Stimulated activated effector memory CD8-positive, alpha-beta T cell treated with anti-CD3 and anti-CD28 coated beads, Interleukin-12 subunit alpha, Interleukin-12 subunit beta, amount 100 ng/mL, for 72 hours (primary cell): Measurements from ENCODE around the gene KDM7A.
"Not testable (repeated sequence)": the region's sequence is repeated elsewhere in the genome, so short reads cannot be mapped to it uniquely, and the experiment has no call there.

Experiments used
- ATAC-seq: fragments of 150-1000 bp; cut with Tn5 transposase; 2 replicates; pipeline ENCODE4 v1.10.0; 2021
- DNase-seq, 2 donors: peaks; one replicate each; pipeline ENCODE4 v3.0.0; 2021 to 2022; ENCODE audit warnings: low spot score in 2 of 2
- H3K27ac Mint-ChIP-seq: one replicate; pipeline ENCODE4 v1.8.0; 2022; ENCODE audit warnings: mild to moderate bottlenecking, mixed read lengths
- H3K36me3 Mint-ChIP-seq: one replicate; pipeline ENCODE4 v1.8.0; 2022; ENCODE audit warnings: mild to moderate bottlenecking, mixed read lengths
- H3K4me1 Mint-ChIP-seq: one replicate; pipeline ENCODE4 v1.8.0; 2022; ENCODE audit warnings: mixed read lengths
- H3K4me3 Mint-ChIP-seq: one replicate; pipeline ENCODE4 v1.8.0; 2022; ENCODE audit warnings: mild to moderate bottlenecking, mixed read lengths
- H3K9me3 Mint-ChIP-seq: one replicate; pipeline ENCODE4 v1.8.0; 2022; ENCODE audit warnings: mixed read lengths

The KDM7A gene

GRCh38 chr7:140153666-140154161, 23.1 kb downstream of the KDM7A start:
- Mint-ChIP-seq H3K9me3 (no peaks in the 10 kb centered on the region), H3K27ac (no peak overlapping the region), H3K36me3 (peaks cover 25% of the 10 kb centered on the region), H3K4me3 (no peak overlapping the region), H3K4me1 (peaks cover 47% of the 10 kb centered on the region)
- DNase-seq: no peak
- ATAC-seq: no peak

GRCh38 chr7:140146574-140146973, 30.2 kb downstream of the KDM7A start:
- no peak overlapping the region for H3K4me3 Mint-ChIP-seq
- peaks cover 52% of the 10 kb centered on the region for H3K4me1 Mint-ChIP-seq
- no peak for DNase-seq
- peaks cover 11% of the 10 kb centered on the region for H3K36me3 Mint-ChIP-seq
- peaks cover 7% of the 10 kb centered on the region for H3K9me3 Mint-ChIP-seq
- no peak overlapping the region for H3K27ac Mint-ChIP-seq
- no peak for ATAC-seq

- Mint-ChIP-seq H3K27ac (no peak overlapping the region), H3K4me1 (peaks cover 52% of the 10 kb centered on the region), H3K36me3 (peaks cover 11% of the 10 kb centered on the region), H3K4me3 (no peak overlapping the region), H3K9me3 (peaks cover 7% of the 10 kb centered on the region)
- ATAC-seq (no peak), DNase-seq (no peak)
These were observed 31.1 kb downstream of the KDM7A start for GRCh38 chr7:140145709-140146108.

GRCh38 chr7:140144821-140145220, 32.0 kb downstream of the KDM7A start:
- no peak for DNase-seq
- Mint-ChIP-seq H3K27ac (no peak overlapping the region), H3K4me1 (peaks cover 44% of the 10 kb centered on the region), H3K4me3 (no peak overlapping the region), H3K36me3 (peaks cover 11% of the 10 kb centered on the region), H3K9me3 (peaks cover 7% of the 10 kb centered on the region)
- no peak for ATAC-seq

- H3K27ac Mint-ChIP-seq: no peak overlapping the region
- H3K9me3 Mint-ChIP-seq: peaks cover 7% of the 10 kb centered on the region
- H3K36me3 Mint-ChIP-seq: peaks cover 11% of the 10 kb centered on the region
- H3K4me3 Mint-ChIP-seq: no peak overlapping the region
- ATAC-seq (no peak), DNase-seq (no peak)
- peaks cover 44% of the 10 kb centered on the region for H3K4me1 Mint-ChIP-seq
These were observed 32.8 kb downstream of the KDM7A start for GRCh38 chr7:140143997-140144396.

- Mint-ChIP-seq H3K27ac (no peak overlapping the region), H3K9me3 (peaks cover 7% of the 10 kb centered on the region), H3K4me1 (peaks cover 39% of the 10 kb centered on the region), H3K36me3 (peaks cover 24% of the 10 kb centered on the region), H3K4me3 (no peak overlapping the region)
- DNase-seq: no peak
- ATAC-seq: no peak
These were observed 34.8 kb downstream of the KDM7A start for GRCh38 chr7:140142031-140142430.

- Mint-ChIP-seq H3K4me1 (peaks cover 31% of the 10 kb centered on the region), H3K4me3 (no peak overlapping the region), H3K27ac (no peak overlapping the region), H3K9me3 (peaks cover 7% of the 10 kb centered on the region), H3K36me3 (peaks cover 30% of the 10 kb centered on the region)
- DNase-seq (no peak), ATAC-seq (no peak)
These were observed 35.5 kb downstream of the KDM7A start for GRCh38 chr7:140141256-140141655.

- no peak overlapping the region for H3K4me3 Mint-ChIP-seq
- no peak for ATAC-seq
- H3K27ac Mint-ChIP-seq: no peak overlapping the region
- peaks cover 12% of the 10 kb centered on the region for H3K4me1 Mint-ChIP-seq
- no peaks in the 10 kb centered on the region for H3K9me3 Mint-ChIP-seq
- no peak for DNase-seq
- peaks cover 66% of the 10 kb centered on the region for H3K36me3 Mint-ChIP-seq
These were observed 39.7 kb downstream of the KDM7A start for GRCh38 chr7:140137078-140137477.

GRCh38 chr7:140136073-140136472, 40.7 kb downstream of the KDM7A start:
- Mint-ChIP-seq H3K4me3 (no peak overlapping the region), H3K9me3 (no peaks in the 10 kb centered on the region), H3K27ac (no peak overlapping the region), H3K36me3 (peaks cover 76% of the 10 kb centered on the region), H3K4me1 (peaks cover 11% of the 10 kb centered on the region)
- DNase-seq (no peak), ATAC-seq (no peak)

GRCh38 chr7:140134039-140134438, 42.7 kb downstream of the KDM7A start:
- ATAC-seq: no peak
- Mint-ChIP-seq H3K27ac (no peak overlapping the region), H3K4me3 (no peak overlapping the region), H3K4me1 (peaks cover 5% of the 10 kb centered on the region), H3K36me3 (peaks cover 96% of the 10 kb centered on the region), H3K9me3 (no peaks in the 10 kb centered on the region)
- DNase-seq: no peak

- H3K36me3 Mint-ChIP-seq: peaks cover 100% of the 10 kb centered on the region
These were observed 49.2 kb downstream of the KDM7A start for GRCh38 chr7:140127360-140128127.

GRCh38 chr7:140126435-140127034, 50.2 kb downstream of the KDM7A start:
- H3K4me1 Mint-ChIP-seq: no peaks in the 10 kb centered on the region
- no peak for DNase-seq
- no peak overlapping the region for H3K4me3 Mint-ChIP-seq
- H3K36me3 Mint-ChIP-seq: peaks cover 91% of the 10 kb centered on the region
- H3K27ac Mint-ChIP-seq: peak overlapping the region; percentile 67
- no peaks in the 10 kb centered on the region for H3K9me3 Mint-ChIP-seq
- ATAC-seq: no peak

More at GRCh38 chr7:140127360-140128127, 49.2 kb downstream of the KDM7A start:
- no peak overlapping the region for H3K4me3 Mint-ChIP-seq
- H3K9me3 Mint-ChIP-seq: no peaks in the 10 kb centered on the region
- H3K27ac Mint-ChIP-seq: no peak overlapping the region
- ATAC-seq (no peak), DNase-seq (no peak)
- H3K4me1 Mint-ChIP-seq: peaks cover 3% of the 10 kb centered on the region

- Mint-ChIP-seq H3K36me3 (peaks cover 91% of the 10 kb centered on the region), H3K4me1 (no peaks in the 10 kb centered on the region), H3K4me3 (no peak overlapping the region), H3K27ac (no peak overlapping the region), H3K9me3 (no peaks in the 10 kb centered on the region)
- ATAC-seq: peak; percentile 61
- no peak for DNase-seq
These were observed 53.8 kb downstream of the KDM7A start for GRCh38 chr7:140122965-140123364.

- DNase-seq (no peak), ATAC-seq (no peak)
- Mint-ChIP-seq H3K4me3 (no peak overlapping the region), H3K36me3 (peaks cover 88% of the 10 kb centered on the region), H3K9me3 (no peaks in the 10 kb centered on the region), H3K4me1 (no peaks in the 10 kb centered on the region), H3K27ac (no peak overlapping the region)
These were observed 55.5 kb downstream of the KDM7A start for GRCh38 chr7:140121326-140121725.

- not testable (repeated sequence) for H3K9me3 Mint-ChIP-seq, H3K4me3 Mint-ChIP-seq, H3K27ac Mint-ChIP-seq, DNase-seq, ATAC-seq, H3K4me1 Mint-ChIP-seq
- peaks cover 80% of the 10 kb centered on the region for H3K36me3 Mint-ChIP-seq
These were observed 62.0 kb downstream of the KDM7A start for GRCh38 chr7:140114817-140115216.

- H3K27ac Mint-ChIP-seq, ATAC-seq: not testable (repeated sequence)
These were observed 68.0 kb downstream of the KDM7A start for GRCh38 chr7:140108777-140109176.

More at GRCh38 chr7:140108777-140109176, 68.0 kb downstream of the KDM7A start:
- H3K9me3 Mint-ChIP-seq, H3K4me3 Mint-ChIP-seq, H3K4me1 Mint-ChIP-seq, DNase-seq: not testable (repeated sequence)
- peaks cover 93% of the 10 kb centered on the region for H3K36me3 Mint-ChIP-seq
